Fibroblast of pulmonary artery (primary cell): ENCODE data around the gene DDR2.

Experiments
- DNase-seq: peaks from one replicate; pipeline ENCODE4 v3.0.0-alpha.2; 2010; ENCODE audit warnings: low read depth
- H3K4me3 ChIP-seq: replicated peaks from 2 replicates; pipeline ENCODE4 v1.5.1; 2011; ENCODE audit warnings: low read depth, mild to moderate bottlenecking, control low read depth, low read length, moderate library complexity
- CTCF ChIP-seq: IDR thresholded peaks from 2 replicates; pipeline ENCODE4 v1.5.1; 2011; ENCODE audit warnings: mild to moderate bottlenecking, control low read depth, low read length, inconsistent platforms; ENCODE audit errors: missing control alignments

Gene DDR2

GRCh38 chr1:162644986-162645314, 12.7 kb downstream of the DDR2 start:
- TF ChIP-seq CTCF, result no peak
- no peak for DNase-seq
- H3K4me3 ChIP-seq, result no peak overlapping the region

- TF ChIP-seq CTCF, result no peak
- no peak overlapping the region for H3K4me3 ChIP-seq
- DNase-seq, result no peak
Observed at GRCh38 chr1:162645666-162646065, 13.4 kb downstream of the DDR2 start.

GRCh38 chr1:162649583-162649982, 17.3 kb downstream of the DDR2 start:
- no peak overlapping the region for H3K4me3 ChIP-seq
- no peak for DNase-seq
- TF ChIP-seq CTCF, result no peak

GRCh38 chr1:162654915-162655620, 22.8 kb downstream of the DDR2 start:
- no peak for TF ChIP-seq CTCF
- no peak overlapping the region for H3K4me3 ChIP-seq
- no peak for DNase-seq

- TF ChIP-seq CTCF, result no peak
- no peak overlapping the region for H3K4me3 ChIP-seq
- DNase-seq, result no peak
Observed at GRCh38 chr1:162656266-162656665, 24.0 kb downstream of the DDR2 start.

GRCh38 chr1:162660574-162660973, 28.3 kb downstream of the DDR2 start:
- H3K4me3 ChIP-seq, result no peak overlapping the region
- no peak for TF ChIP-seq CTCF
- no peak for DNase-seq

- no peak overlapping the region for H3K4me3 ChIP-seq
- TF ChIP-seq CTCF, result no peak
- no peak for DNase-seq
Observed at GRCh38 chr1:162661336-162661735, 29.1 kb downstream of the DDR2 start.
